ENCODE data around the gene ATP11A. TPM values are rescaled to one million over a fixed set of nuclear protein-coding genes. Genes with fewer than 3 reads are reported as not detected.
"Not testable (repeated sequence)": the region's sequence is repeated elsewhere in the genome, so short reads cannot be mapped to it uniquely, and the experiment has no call there.

ATP11A gene
- total and polyA plus RNA-seq, 2 donors (not counting 3 experiments of a cell fraction or from before 2014, with no cell fraction given), result 16.5 to 88.1 TPM

DNA sequence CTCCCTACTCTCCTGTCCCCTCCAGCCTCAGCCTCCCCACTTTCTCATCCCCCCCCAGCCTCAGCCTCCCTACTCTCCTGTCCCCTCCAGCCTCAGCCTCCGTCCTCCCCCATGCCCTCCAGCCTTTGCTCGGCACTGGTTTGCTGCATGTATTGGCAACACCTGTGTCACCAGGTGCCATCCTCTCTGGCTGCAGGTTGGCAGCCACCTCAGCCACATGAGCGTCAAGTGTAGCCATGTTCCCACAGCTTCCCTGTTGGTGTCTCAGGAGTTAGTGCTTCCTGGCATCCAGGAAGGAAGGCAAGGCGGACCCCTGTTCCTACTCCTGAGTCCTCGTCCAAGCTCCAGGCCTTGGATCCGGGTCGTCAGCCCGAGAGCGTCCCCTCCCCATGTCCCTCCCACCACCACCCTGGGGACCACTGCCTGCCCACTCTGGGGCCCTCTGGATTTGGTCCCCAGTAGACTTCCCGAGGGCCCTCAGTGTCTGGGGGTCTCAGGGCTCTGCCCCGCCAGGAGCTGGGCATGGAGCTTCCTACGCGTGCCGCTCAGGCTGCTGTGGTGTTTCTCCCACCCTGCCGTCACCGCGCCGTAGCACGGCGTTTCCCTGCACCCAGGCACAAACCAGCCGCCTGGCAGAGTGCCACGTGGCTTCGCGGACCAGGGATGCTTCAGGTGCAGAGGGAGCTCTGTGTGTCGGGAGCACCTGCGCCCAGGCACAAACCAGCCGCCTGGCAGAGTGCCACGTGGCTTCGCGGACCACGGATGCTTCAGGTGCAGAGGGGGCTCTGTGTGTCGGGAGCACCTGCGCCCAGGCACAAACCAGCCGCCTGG is 150.8 kb downstream of the ATP11A start:
- H3K9ac ChIP-seq (replicated peaks; ENCODE audit: extremely low read depth, insufficient read depth, low read length), result no peak overlapping the region
- peaks cover 0 to 24% of the 10 kb centered on the region in 2 experiments for H3K36me3 ChIP-seq (ENCODE audit: control insufficient read depth in 2 of 2, extremely low read depth in 1 of 2, insufficient read depth in 2 of 2, low read length in 2 of 2)
- no peaks in the 10 kb centered on the region for H3K27me3 ChIP-seq (ENCODE audit: control insufficient read depth in 2 of 2, insufficient read depth in 2 of 2, low read length in 2 of 2)
- no peak overlapping the region for H3K4me2 ChIP-seq (ENCODE audit: insufficient read depth, low read length)
- BruUV-seq (replicated peaks), result no TSS peak
- H3K4me1 ChIP-seq (ENCODE audit: control insufficient read depth, extremely low read depth, insufficient read depth, low read length), result no peaks in the 10 kb centered on the region
- H3K4me3 ChIP-seq (replicated peaks in 1 of 3; ENCODE audit: insufficient read depth in 1 of 3, low read depth in 1 of 3, low read length in 3 of 3), result no peak overlapping the region
- POLR2A ChIA-PET, result no interaction called here
- DNase-seq (ENCODE audit: low read depth, low spot score), result no peak
- FAIRE-seq, result no peak
- H4K20me1 ChIP-seq (replicated peaks; ENCODE audit: control insufficient read depth, extremely low read depth, insufficient read depth, low read length), result no peaks in the 10 kb centered on the region
- no peaks in the 10 kb centered on the region for H3K9me3 ChIP-seq (replicated peaks; ENCODE audit: control insufficient read depth, insufficient read depth, low read length)
- H2AFZ ChIP-seq (ENCODE audit: low read depth, low read length), result no peak overlapping the region
- TF ChIP-seq POLR2A (IDR thresholded peaks at IDR 0.05; ENCODE audit: low read depth, low read length) (no peak), POLR2AphosphoS5 (IDR thresholded peaks at IDR 0.05; ENCODE audit: insufficient read depth, low read depth, low read length) (no peak), MYC (IDR thresholded peaks at IDR 0.05; ENCODE audit: low read depth, low read length) (no peak), GATA2 (IDR thresholded peaks at IDR 0.05; ENCODE audit: insufficient read depth, insufficient read length, low read depth, low read length) (no peak), JUN (IDR thresholded peaks at IDR 0.05; ENCODE audit: borderline replicate concordance, insufficient read depth, insufficient read length, low read depth) (no peak), FOS (IDR thresholded peaks at IDR 0.05; ENCODE audit: borderline replicate concordance, insufficient read depth, low read length) (no peak), EZH2 (IDR thresholded peaks at IDR 0.05; ENCODE audit: borderline replicate concordance, low read depth, low read length, severe bottlenecking) (no peak)
- TF ChIP-seq, protein P1, sequence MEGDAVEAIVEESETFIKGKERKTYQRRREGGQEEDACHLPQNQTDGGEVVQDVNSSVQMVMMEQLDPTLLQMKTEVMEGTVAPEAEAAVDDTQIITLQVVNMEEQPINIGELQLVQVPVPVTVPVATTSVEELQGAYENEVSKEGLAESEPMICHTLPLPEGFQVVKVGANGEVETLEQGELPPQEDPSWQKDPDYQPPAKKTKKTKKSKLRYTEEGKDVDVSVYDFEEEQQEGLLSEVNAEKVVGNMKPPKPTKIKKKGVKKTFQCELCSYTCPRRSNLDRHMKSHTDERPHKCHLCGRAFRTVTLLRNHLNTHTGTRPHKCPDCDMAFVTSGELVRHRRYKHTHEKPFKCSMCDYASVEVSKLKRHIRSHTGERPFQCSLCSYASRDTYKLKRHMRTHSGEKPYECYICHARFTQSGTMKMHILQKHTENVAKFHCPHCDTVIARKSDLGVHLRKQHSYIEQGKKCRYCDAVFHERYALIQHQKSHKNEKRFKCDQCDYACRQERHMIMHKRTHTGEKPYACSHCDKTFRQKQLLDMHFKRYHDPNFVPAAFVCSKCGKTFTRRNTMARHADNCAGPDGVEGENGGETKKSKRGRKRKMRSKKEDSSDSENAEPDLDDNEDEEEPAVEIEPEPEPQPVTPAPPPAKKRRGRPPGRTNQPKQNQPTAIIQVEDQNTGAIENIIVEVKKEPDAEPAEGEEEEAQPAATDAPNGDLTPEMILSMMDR (IDR thresholded peaks at IDR 0.05; ENCODE audit: extremely low read depth in 1 of 2, insufficient read depth in 1 of 2, low read depth in 1 of 2, low read length in 2 of 2), result no peak
- TF ChIP-seq, protein P2, sequence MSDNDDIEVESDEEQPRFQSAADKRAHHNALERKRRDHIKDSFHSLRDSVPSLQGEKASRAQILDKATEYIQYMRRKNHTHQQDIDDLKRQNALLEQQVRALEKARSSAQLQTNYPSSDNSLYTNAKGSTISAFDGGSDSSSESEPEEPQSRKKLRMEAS (IDR thresholded peaks at IDR 0.05; ENCODE audit: insufficient read depth, insufficient read length), result no peak
- H3K9me1 ChIP-seq (replicated peaks; ENCODE audit: control insufficient read depth, extremely low read depth, insufficient read depth, low read length), result no peaks in the 10 kb centered on the region
- H3K27ac ChIP-seq (ENCODE audit: insufficient read depth, low read depth, low read length), result no peak overlapping the region
- intact Hi-C loops (cut with micrococcal nuclease), result no loop called here
- CTCF ChIA-PET, result no interaction called here
- dilution Hi-C loops (cut with MboI; ENCODE audit: extremely low pct_ligation_motif_present, low sequenced_read_pairs), result no loop called here
- H3K79me2 ChIP-seq (ENCODE audit: control insufficient read depth, insufficient read depth, low read length), result no peaks in the 10 kb centered on the region

DNA sequence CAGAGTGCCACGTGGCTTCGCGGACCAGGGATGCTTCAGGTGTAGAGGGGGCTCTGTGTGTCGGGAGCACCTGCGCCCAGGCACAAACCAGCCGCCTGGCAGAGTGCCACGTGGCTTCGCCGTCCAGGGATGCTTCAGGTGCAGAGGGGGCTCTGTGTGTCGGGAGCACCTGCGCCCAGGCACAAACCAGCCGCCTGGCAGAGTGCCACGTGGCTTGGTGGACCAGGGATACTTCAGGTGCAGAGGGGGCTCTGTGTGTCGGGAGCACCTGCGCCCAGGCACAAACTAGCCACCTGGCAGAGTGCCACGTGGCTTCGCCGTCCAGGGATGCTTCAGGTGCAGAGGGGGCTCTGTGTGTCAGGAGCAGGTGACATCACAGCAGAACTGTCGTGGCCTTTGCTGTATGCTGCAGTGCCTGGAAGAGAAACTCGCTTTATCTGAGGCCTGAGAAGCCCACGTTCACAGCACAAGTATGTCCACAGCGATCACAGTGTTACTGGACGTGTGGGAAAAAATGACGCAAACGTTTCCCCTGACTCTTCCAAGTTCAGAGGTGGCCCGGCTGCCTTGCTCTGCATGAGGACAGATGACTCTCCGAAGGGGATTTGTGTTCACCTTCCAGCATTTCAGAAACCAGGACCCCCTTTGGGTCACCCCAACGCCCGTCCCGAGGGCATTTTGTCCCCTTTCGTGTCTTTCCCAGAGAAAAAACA is 151.6 kb downstream of the ATP11A start:
- H3K4me1 ChIP-seq (ENCODE audit: control insufficient read depth, extremely low read depth, insufficient read depth, low read length); H3K4me2 ChIP-seq (ENCODE audit: insufficient read depth, low read length); H2AFZ ChIP-seq (ENCODE audit: low read depth, low read length); POLR2A ChIA-PET; H3K9me3 ChIP-seq (replicated peaks; ENCODE audit: control insufficient read depth, insufficient read depth, low read length); BruUV-seq (replicated peaks); dilution Hi-C loops (cut with MboI; ENCODE audit: extremely low pct_ligation_motif_present, low sequenced_read_pairs); H4K20me1 ChIP-seq (replicated peaks; ENCODE audit: control insufficient read depth, extremely low read depth, insufficient read depth, low read length); H3K27ac ChIP-seq (ENCODE audit: insufficient read depth, low read depth, low read length); DNase-seq (ENCODE audit: low read depth, low spot score); H3K27me3 ChIP-seq (ENCODE audit: control insufficient read depth in 2 of 2, insufficient read depth in 2 of 2, low read length in 2 of 2); H3K4me3 ChIP-seq (replicated peaks in 1 of 3; ENCODE audit: insufficient read depth in 1 of 3, low read depth in 1 of 3, low read length in 3 of 3); H3K79me2 ChIP-seq (ENCODE audit: control insufficient read depth, insufficient read depth, low read length); H3K9ac ChIP-seq (replicated peaks; ENCODE audit: extremely low read depth, insufficient read depth, low read length); H3K9me1 ChIP-seq (replicated peaks; ENCODE audit: control insufficient read depth, extremely low read depth, insufficient read depth, low read length); FAIRE-seq; intact Hi-C loops (cut with micrococcal nuclease): not testable (repeated sequence)
- H3K36me3 ChIP-seq (ENCODE audit: control insufficient read depth in 2 of 2, extremely low read depth in 1 of 2, insufficient read depth in 2 of 2, low read length in 2 of 2), result peaks cover 0 to 21% of the 10 kb centered on the region in 2 experiments
- CTCF ChIA-PET, result interaction anchor here (1.9 kb wide), 1 partner anchor 200 kb away, joined by 6 read pairs; no protein-coding TSS in a partner anchor

Data from endothelial cell of umbilical vein (primary cell).